ENCODE measurements around the gene MLXIP. TPM values are rescaled to one million over a fixed set of nuclear protein-coding genes. Genes with fewer than 3 reads are reported as not detected.

MLXIP gene
- total RNA-seq, 2 experiments from 2014 or later, result 27.5 to 44.7 TPM

DNA sequence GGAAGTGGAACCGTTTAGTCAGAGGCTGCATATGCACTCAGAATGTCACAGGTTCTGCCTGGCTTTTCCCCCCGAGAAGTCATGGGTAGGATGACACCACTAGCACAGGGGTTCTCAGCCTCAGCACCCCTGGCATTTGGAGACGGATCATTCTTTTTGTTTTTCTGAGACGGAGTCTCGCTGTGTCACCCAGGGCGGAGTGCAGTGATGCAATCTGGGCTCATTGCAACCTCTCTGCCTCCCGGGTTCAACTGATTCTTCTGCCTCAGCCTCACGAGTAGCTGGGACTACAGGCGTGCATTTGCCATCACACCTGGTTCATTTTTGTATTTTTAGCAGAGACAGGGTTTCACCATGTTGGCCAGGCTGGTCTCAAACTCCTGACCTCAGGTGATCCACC, 28.7 kb upstream of the MLXIP start:
- Histone ChIP-seq H3K4me3 (ENCODE audit: low read depth, low read length, poor library complexity, severe bottlenecking) (no peak overlapping the region), H3K79me2 (ENCODE audit: insufficient read depth, low read depth, low read length) (no peaks in the 10 kb centered on the region), H3K4me2 (ENCODE audit: low read length) (no peak overlapping the region), H3K27ac (ENCODE audit: low read depth, low read length, poor library complexity, severe bottlenecking) (no peak overlapping the region), H3K36me3 (ENCODE audit: insufficient read depth, low read length) (peaks cover 84% of the 10 kb centered on the region), H4K20me1 (ENCODE audit: insufficient read depth, low read length) (no peaks in the 10 kb centered on the region), H3K9me3 (ENCODE audit: low read length) (no peaks in the 10 kb centered on the region), H2AFZ (ENCODE audit: low read length) (no peak overlapping the region), H3K9me2 (ENCODE audit: insufficient read depth, low read length) (no peaks in the 10 kb centered on the region), H3K4me1 (ENCODE audit: insufficient read depth, low read length, poor library complexity, severe bottlenecking) (no peaks in the 10 kb centered on the region)
- TF ChIP-seq, protein P1, sequence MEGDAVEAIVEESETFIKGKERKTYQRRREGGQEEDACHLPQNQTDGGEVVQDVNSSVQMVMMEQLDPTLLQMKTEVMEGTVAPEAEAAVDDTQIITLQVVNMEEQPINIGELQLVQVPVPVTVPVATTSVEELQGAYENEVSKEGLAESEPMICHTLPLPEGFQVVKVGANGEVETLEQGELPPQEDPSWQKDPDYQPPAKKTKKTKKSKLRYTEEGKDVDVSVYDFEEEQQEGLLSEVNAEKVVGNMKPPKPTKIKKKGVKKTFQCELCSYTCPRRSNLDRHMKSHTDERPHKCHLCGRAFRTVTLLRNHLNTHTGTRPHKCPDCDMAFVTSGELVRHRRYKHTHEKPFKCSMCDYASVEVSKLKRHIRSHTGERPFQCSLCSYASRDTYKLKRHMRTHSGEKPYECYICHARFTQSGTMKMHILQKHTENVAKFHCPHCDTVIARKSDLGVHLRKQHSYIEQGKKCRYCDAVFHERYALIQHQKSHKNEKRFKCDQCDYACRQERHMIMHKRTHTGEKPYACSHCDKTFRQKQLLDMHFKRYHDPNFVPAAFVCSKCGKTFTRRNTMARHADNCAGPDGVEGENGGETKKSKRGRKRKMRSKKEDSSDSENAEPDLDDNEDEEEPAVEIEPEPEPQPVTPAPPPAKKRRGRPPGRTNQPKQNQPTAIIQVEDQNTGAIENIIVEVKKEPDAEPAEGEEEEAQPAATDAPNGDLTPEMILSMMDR (conservative IDR thresholded peaks at IDR 0.05; ENCODE audit: low read length), result no peak
- no peak for TF ChIP-seq EZH2phosphoT487 (IDR thresholded peaks at IDR 0.05; ENCODE audit: borderline replicate concordance, low read depth, low read length)
- intact Hi-C loops (cut with micrococcal nuclease; ENCODE audit: unreplicated experiment), result loop anchor here (5.0 kb wide), 1 partner anchor 142 kb away; no protein-coding TSS in a partner anchor
- no TSS peak for BruUV-seq (replicated peaks)
- CTCF ChIA-PET (ENCODE audit: unreplicated experiment), result no interaction called here
- POLR2A ChIA-PET, result no interaction called here
- no peak for DNase-seq (ENCODE audit: low spot score)

- Histone ChIP-seq H3K27ac (ENCODE audit: low read depth, low read length, poor library complexity, severe bottlenecking) (no peak overlapping the region), H3K4me2 (ENCODE audit: low read length) (no peak overlapping the region), H2AFZ (ENCODE audit: low read length) (no peak overlapping the region), H3K36me3 (ENCODE audit: insufficient read depth, low read length) (peaks cover 84% of the 10 kb centered on the region), H3K4me1 (ENCODE audit: insufficient read depth, low read length, poor library complexity, severe bottlenecking) (no peaks in the 10 kb centered on the region), H4K20me1 (ENCODE audit: insufficient read depth, low read length) (no peaks in the 10 kb centered on the region), H3K9me2 (ENCODE audit: insufficient read depth, low read length) (no peaks in the 10 kb centered on the region), H3K9me3 (ENCODE audit: low read length) (no peaks in the 10 kb centered on the region), H3K4me3 (ENCODE audit: low read depth, low read length, poor library complexity, severe bottlenecking) (no peak overlapping the region), H3K79me2 (ENCODE audit: insufficient read depth, low read depth, low read length) (no peaks in the 10 kb centered on the region)
- no TSS peak for BruUV-seq (replicated peaks)
- ChIA-PET POLR2A (no interaction called here), CTCF (ENCODE audit: unreplicated experiment) (no interaction called here)
- intact Hi-C loops (cut with micrococcal nuclease; ENCODE audit: unreplicated experiment), result loop anchor here (5.0 kb wide), 1 partner anchor 142 kb away; no protein-coding TSS in a partner anchor
- DNase-seq (ENCODE audit: low spot score), result no peak
- TF ChIP-seq, protein P1 (conservative IDR thresholded peaks at IDR 0.05; ENCODE audit: low read length), result no peak
- TF ChIP-seq EZH2phosphoT487 (IDR thresholded peaks at IDR 0.05; ENCODE audit: borderline replicate concordance, low read depth, low read length), result no peak
Measured at GRCh38 chr12:122050706-122051105, 27.9 kb upstream of the MLXIP start.

- no peak for DNase-seq (ENCODE audit: low spot score)
- Histone ChIP-seq H3K79me2 (ENCODE audit: insufficient read depth, low read depth, low read length) (no peaks in the 10 kb centered on the region), H3K9me2 (ENCODE audit: insufficient read depth, low read length) (no peaks in the 10 kb centered on the region), H2AFZ (ENCODE audit: low read length) (no peak overlapping the region), H3K27ac (ENCODE audit: low read depth, low read length, poor library complexity, severe bottlenecking) (no peak overlapping the region), H3K4me1 (ENCODE audit: insufficient read depth, low read length, poor library complexity, severe bottlenecking) (no peaks in the 10 kb centered on the region), H3K9me3 (ENCODE audit: low read length) (no peaks in the 10 kb centered on the region), H3K4me2 (ENCODE audit: low read length) (no peak overlapping the region), H3K36me3 (ENCODE audit: insufficient read depth, low read length) (peaks cover 84% of the 10 kb centered on the region), H4K20me1 (ENCODE audit: insufficient read depth, low read length) (no peaks in the 10 kb centered on the region), H3K4me3 (ENCODE audit: low read depth, low read length, poor library complexity, severe bottlenecking) (no peak overlapping the region)
- POLR2A ChIA-PET, result interaction anchor here (0.7 kb wide), 1 partner anchor 42 kb away, joined by 4 read pairs; no protein-coding TSS in a partner anchor
- TF ChIP-seq, protein P1 (conservative IDR thresholded peaks at IDR 0.05; ENCODE audit: low read length), result no peak
- no peak for TF ChIP-seq EZH2phosphoT487 (IDR thresholded peaks at IDR 0.05; ENCODE audit: borderline replicate concordance, low read depth, low read length)
- CTCF ChIA-PET (ENCODE audit: unreplicated experiment), result no interaction called here
- intact Hi-C loops (cut with micrococcal nuclease; ENCODE audit: unreplicated experiment), result loop anchor here (5.0 kb wide), 1 partner anchor 141 kb away; no protein-coding TSS in a partner anchor
- no TSS peak for BruUV-seq (replicated peaks)
Measured at GRCh38 chr12:122051231-122051876, 27.2 kb upstream of the MLXIP start.

All from OCI-LY7 (cell line).